K562 (cell line): ENCODE data around the gene CPNE1. TPM values are rescaled to one million over a fixed set of nuclear protein-coding genes. Genes with fewer than 3 reads are reported as not detected.

Experiments used
- ATAC-seq: fragments of 200-7000 bp; cut with Tn5 transposase; 3 replicates; pipeline ENCODE4 v1.9.1; 2020; ENCODE audit warnings: moderate library complexity
- BruUV-seq: library from RNA; stranded (reverse); fragments of 400-500 nt; replicated peaks from 2 replicates; lab custom pipeline; 2021; lab: Mats Ljungman, UMichigan
- CTCF ChIA-PET: fragments of 300-600 bp; formaldehyde crosslinking; extraction: SDS; loops from one replicate; lab custom pipeline; 2021; ENCODE audit warnings: low intra/inter-chr PET ratio; lab: Yijun Ruan, JAX
- POLR2A ChIA-PET: fragments of 300-600, 350-650 bp; sonication (Branson Sonifier 250); formaldehyde crosslinking; extraction: SDS; loops from one replicate; lab custom pipeline; 2021; ENCODE audit warnings: antibody characterized with exemption, inconsistent platforms; lab: Yijun Ruan, JAX
- DNase-seq, 4 experiments: peaks; one replicate each; pipeline versions ENCODE4 v3.0.0 to v3.0.0-alpha.2; 2011 to 2018; ENCODE audit warnings: low spot score in 3 of 4, mixed read lengths in 3 of 4; ENCODE audit errors: extremely low read depth in 1 of 4
- FAIRE-seq: peaks from 2 replicates; lab custom pipeline; 2011; peaks lifted over from hg19 to GRCh38; lab: Jason Lieb, UNC
- H2AFZ ChIP-seq: 2 replicates; pipeline ENCODE4 v1.6.0; 2011; ENCODE audit warnings: low read depth, low read length, control low read depth, inconsistent platforms
- H3K27ac ChIP-seq: fragments of 200-600 bp; 3 replicates; pipeline ENCODE4 v1.8.0; 2011; ENCODE audit warnings: low read depth, mild to moderate bottlenecking, control low read depth, inconsistent platforms, low read length, moderate library complexity, mixed read lengths; ENCODE audit errors: extremely low read depth
- H3K27me3 ChIP-seq, 2 experiments: fragments of 300-600 bp in 1 of 2; 2 replicates in 1 of 2; 3 replicates in 1 of 2; pipeline versions ENCODE4 v1.6.0 to v1.8.0; 2011; ENCODE audit warnings: inconsistent platforms in 2 of 2, low read length in 2 of 2, mild to moderate bottlenecking in 1 of 2, mixed read lengths in 1 of 2, moderate library complexity in 1 of 2; ENCODE audit not compliant: control insufficient read depth in 2 of 2, insufficient read depth in 2 of 2
- H3K36me3 ChIP-seq: fragments of 300-600 bp; 3 replicates; pipeline ENCODE4 v1.8.0; 2011; ENCODE audit warnings: mild to moderate bottlenecking, low read length, inconsistent platforms; ENCODE audit not compliant: control insufficient read depth, insufficient read depth
- H3K4me1 ChIP-seq, 2 experiments: fragments of 200-600 bp in 1 of 2; replicated peaks in 1 of 2; 2 replicates in 1 of 2; 3 replicates in 1 of 2; pipeline versions ENCODE4 v1.5.1 to v1.8.0; 2011; ENCODE audit warnings: inconsistent platforms in 2 of 2, low read length in 2 of 2, mild to moderate bottlenecking in 1 of 2, mixed read lengths in 1 of 2, moderate library complexity in 1 of 2; ENCODE audit not compliant: control insufficient read depth in 2 of 2, insufficient read depth in 2 of 2
- H3K4me2 ChIP-seq: 2 replicates; pipeline ENCODE4 v1.6.1; 2011; ENCODE audit warnings: low read length, control low read depth, inconsistent platforms, mixed read lengths; ENCODE audit not compliant: insufficient read depth
- H3K4me3 ChIP-seq: fragments of 200-600 bp; sonication (generic), shearing (Covaris generic); 2 replicates; pipeline ENCODE4 v1.5.1; 2016; ENCODE audit warnings: control low read depth, inconsistent platforms
- H3K79me2 ChIP-seq: fragments of 200-600 bp; 3 replicates; pipeline ENCODE4 v1.8.0; 2011; ENCODE audit warnings: low read length, inconsistent platforms; ENCODE audit not compliant: control insufficient read depth, insufficient read depth
- H3K9ac ChIP-seq, 2 experiments: 2 replicates each; pipeline versions ENCODE4 v1.6.0 to v1.6.1; 2011; ENCODE audit warnings: low read depth in 2 of 2, low read length in 2 of 2, control low read depth in 1 of 2, inconsistent platforms in 1 of 2, mild to moderate bottlenecking in 1 of 2, mixed read lengths in 1 of 2; ENCODE audit not compliant: insufficient read depth in 1 of 2
- H3K9me1 ChIP-seq: one replicate; pipeline ENCODE4 v1.6.0; 2011; ENCODE audit warnings: inconsistent platforms, mild to moderate bottlenecking, low read length, moderate library complexity; ENCODE audit not compliant: control insufficient read depth, insufficient read depth
- H3K9me3 ChIP-seq: replicated peaks from 2 replicates; pipeline ENCODE4 v1.5.1; 2011; ENCODE audit warnings: low read depth, low read length, inconsistent platforms; ENCODE audit not compliant: control insufficient read depth, insufficient read depth
- H4K20me1 ChIP-seq: replicated peaks from 2 replicates; pipeline ENCODE4 v1.6.1; 2011; ENCODE audit warnings: low read length, inconsistent platforms, mixed read lengths; ENCODE audit not compliant: control insufficient read depth, insufficient read depth
- ARHGAP35 ChIP-seq: fragments of 450-650 bp; IDR thresholded peaks from 2 replicates; pipeline ENCODE4 v1.6.1; 2018; ENCODE audit not compliant: partially characterized antibody
- ARID3A ChIP-seq: IDR thresholded peaks from 2 replicates; pipeline ENCODE4 v1.6.1; 2012; ENCODE audit warnings: low read depth, low read length, improper control_type of control experiment, borderline replicate concordance
- ARNT ChIP-seq, 2 experiments: fragments of 450-650 bp; IDR thresholded peaks; 2 replicates each; pipeline ENCODE4 v1.6.1; 2016; ENCODE audit warnings: mild to moderate bottlenecking in 1 of 2
- CEBPZ ChIP-seq: fragments of 150-350 bp; IDR thresholded peaks from 2 replicates; pipeline ENCODE4 v1.6.1; 2014; ENCODE audit warnings: low read depth, mild to moderate bottlenecking, low read length, borderline replicate concordance
- CTBP1 ChIP-seq: fragments of 450-650 bp; IDR thresholded peaks from 2 replicates; pipeline ENCODE4 v1.6.1; 2016; ENCODE audit warnings: borderline replicate concordance
- DDX20 ChIP-seq: fragments of 450-650 bp; IDR thresholded peaks from 2 replicates; pipeline ENCODE4 v1.6.1; 2016; ENCODE audit warnings: missing genetic modification characterization, low read depth, mild to moderate bottlenecking, missing compliant biosample characterization, moderate library complexity
- GTF2E2 ChIP-seq: fragments of 200-800 bp; sonication (Bioruptor generic); IDR thresholded peaks from 2 replicates; pipeline ENCODE4 v1.6.1; 2016; ENCODE audit warnings: missing genetic modification characterization, missing compliant biosample characterization
- HDGF ChIP-seq: fragments of 450-650 bp; IDR thresholded peaks from 2 replicates; pipeline ENCODE4 v1.6.1; 2016
- KLF10 ChIP-seq: fragments of 250-450 bp; sonication (Bioruptor Pico); IDR thresholded peaks from 2 replicates; pipeline ENCODE4 v1.6.1; 2021; ENCODE audit warnings: matching md5 sums
- PML ChIP-seq: IDR thresholded peaks from 2 replicates; pipeline ENCODE4 v1.6.1; 2012; ENCODE audit warnings: low read length, inconsistent platforms
- POLR2AphosphoS5 ChIP-seq: IDR thresholded peaks from 2 replicates; pipeline ENCODE4 v1.6.1; 2011; ENCODE audit warnings: mild to moderate bottlenecking, low read depth, low read length, moderate library complexity; ENCODE audit not compliant: control insufficient read depth, insufficient read depth
- POLR3A ChIP-seq: IDR thresholded peaks from 2 replicates; pipeline ENCODE4 v1.6.1; 2011; ENCODE audit warnings: borderline replicate concordance, mild to moderate bottlenecking, moderate library complexity; ENCODE audit not compliant: insufficient read length, insufficient read depth; ENCODE audit errors: extremely low read depth
- SAP30 ChIP-seq: fragments of 200-600 bp; sonication (generic); IDR thresholded peaks from 2 replicates; pipeline ENCODE4 v1.6.1; 2012; ENCODE audit warnings: borderline replicate concordance, low read depth, mild to moderate bottlenecking, moderate library complexity, low read length, control low read depth, inconsistent platforms; ENCODE audit not compliant: insufficient read depth, poor library complexity, severe bottlenecking
- STAT5A ChIP-seq: IDR thresholded peaks from 2 replicates; pipeline ENCODE4 v1.6.1; 2012; ENCODE audit warnings: low read length, inconsistent platforms, borderline replicate concordance
- ZNF174 ChIP-seq: fragments of 250-450 bp; sonication (Bioruptor Pico); IDR thresholded peaks from 2 replicates; pipeline ENCODE4 v1.4.0; 2020; ENCODE audit warnings: mild to moderate bottlenecking
- ZNF561 ChIP-seq: fragments of 450-650 bp; formaldehyde crosslinking; conservative IDR thresholded peaks from 2 replicates; pipeline ENCODE4 v1.4.0; 2020; ENCODE audit warnings: mild to moderate bottlenecking, moderate library complexity
- ZNF644 ChIP-seq: fragments of 200-800 bp; sonication (Bioruptor generic); IDR thresholded peaks from 2 replicates; pipeline ENCODE4 v1.6.1; 2016; ENCODE audit warnings: low read depth, missing genetic modification characterization, missing compliant biosample characterization
- WGBS: fragments of 100-300 bp; shearing (Covaris generic); methylation state at CpG from one replicate; pipeline ENCODE4 v1.1.6; 2016; ENCODE audit warnings: low coverage, mixed read lengths; ENCODE audit not compliant: insufficient coverage; ENCODE audit errors: missing lambda C conversion rate; 5-methylcytosine and 5-hydroxymethylcytosine counted together
- in situ Hi-C: fragments of 300-500 bp; cut with MboI; formaldehyde crosslinking; loops from 4 replicates; pipeline ENCODE4 v1.15.0; 2018; ENCODE audit warnings: inconsistent platforms, mixed read lengths
- intact Hi-C: fragments of 100-400 bp; cut with micrococcal nuclease; formaldehyde crosslinking; loops from 2 replicates; pipeline ENCODE4 v1.14.2; 2022
- polyA plus RNA-seq, 8 experiments: library from polyadenylated mRNA; depleted of rRNA in 4 of 8; stranded (reverse) in 5 of 8; unstranded in 3 of 8; fragments of >200 nt; fragmentation: Nextera tagmentation in 2 of 8; fragmentation: Illumina TruSeq in 1 of 8; extraction: Ambion mirVana in 2 of 8; extraction: Trizol in 1 of 8; gene quantifications; 2 replicates each; pipeline versions ENCODE4 v1.2.1 to v1.2.3, GENCODE V29; 2011 to 2014; ENCODE audit warnings: inconsistent platforms in 1 of 8, missing spikeins in 1 of 8
- total RNA-seq, 7 experiments: library from RNA; depleted of rRNA in 6 of 7; stranded (reverse); fragments of >200 nt in 6 of 7; fragmentation: Illumina TruSeq in 2 of 7; extraction: Trizol in 2 of 7; gene quantifications; 2 replicates each; pipeline versions ENCODE4 v1.2.1 to v1.2.3, GENCODE V29; 2011 to 2021; ENCODE audit warnings: low replicate concordance in 1 of 7

CPNE1 gene
- total and polyA plus RNA-seq, 9 of the 15 experiments (the other 6 are each of a cell fraction or from before 2014, with no cell fraction given) = 42.1 to 102 (median 56.0) TPM

DNA sequence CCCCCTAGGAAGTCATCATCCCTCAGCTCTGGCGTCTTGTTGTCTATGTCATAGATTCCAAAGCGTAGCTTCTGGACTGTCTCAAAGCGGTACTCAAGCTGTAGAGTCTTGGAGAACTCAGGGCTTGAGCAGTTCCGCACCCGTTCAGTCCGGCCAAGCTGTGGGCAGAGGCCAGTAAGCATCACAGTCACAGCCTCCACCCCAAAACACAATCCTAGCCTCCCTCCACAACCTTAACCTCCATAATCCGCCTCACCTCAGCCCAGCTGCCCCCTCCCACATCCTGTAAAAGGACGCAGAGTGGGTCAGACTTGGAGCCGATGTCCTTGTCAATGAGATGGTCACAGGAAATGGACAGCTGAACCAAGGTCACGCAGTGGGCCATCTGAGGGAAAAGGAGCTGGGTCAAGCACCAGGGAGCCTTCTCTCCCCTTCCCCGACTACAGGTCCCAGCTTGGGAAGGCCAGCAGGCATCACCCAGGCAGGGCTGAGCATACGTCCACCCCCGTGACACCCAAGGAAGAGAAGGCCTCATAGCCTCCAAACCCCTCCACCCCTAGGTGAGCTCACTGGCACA, 32.1 kb downstream of the CPNE1 start (continued):
- TF ChIP-seq SAP30 = no peak
- TF ChIP-seq POLR3A = no peak
- no peak for TF ChIP-seq ZNF174 (CRISPR knock-in tag)
- no peak for TF ChIP-seq ZNF644 (tag)

- Histone ChIP-seq H3K4me2 (no peak overlapping the region), H4K20me1 (no peaks in the 10 kb centered on the region), H3K4me1 (no peaks in the 10 kb centered on the region; a peak in 1 of 5 replicates), H3K79me2 (0 out of 3 replicates have a peak, but pooled peaks cover 4% of the 10 kb centered on the region), H3K9me1 (no peaks in the 10 kb centered on the region), H3K9ac (no peak overlapping the region), H2AFZ (no peak overlapping the region), H3K27ac (no peak overlapping the region), H3K9me3 (no peaks in the 10 kb centered on the region), H3K4me3 (no peak overlapping the region), H3K27me3 (no peaks in the 10 kb centered on the region), H3K36me3 (peaks cover 62% of the 10 kb centered on the region; the same call in 2 of the 3 replicates)
- ChIA-PET POLR2A (interaction anchor here (1.5 to 2.9 kb wide), 4 partner anchors 11 to 33 kb away, joined by 4 to 11 read pairs (median 8); partner anchors contain the start of genes CPNE1, RBM12 and SPAG4), CTCF (no interaction called here)
- no peak for FAIRE-seq
- no peak for DNase-seq
- 95% methylated on average over 4 of the region's 4 CpGs for WGBS
- intact Hi-C loops (no loop called here), in situ Hi-C loops (no loop called here)
- BruUV-seq = no TSS peak
- ATAC-seq = no peak
- no peak for TF ChIP-seq STAT5A
- no peak for TF ChIP-seq ZNF561 (CRISPR knock-in tag)
- TF ChIP-seq PML = no peak
- no peak for TF ChIP-seq DDX20 (tag)
- no peak for TF ChIP-seq ARID3A
- no peak for TF ChIP-seq CEBPZ
- TF ChIP-seq CTBP1 = no peak
- no peak for TF ChIP-seq ARHGAP35
- TF ChIP-seq KLF10 (CRISPR knock-in tag) = no peak
- no peak for TF ChIP-seq GTF2E2 (tag)
- TF ChIP-seq ARNT (IDR thresholded peaks at IDR 0.05) = no peak
- no peak for TF ChIP-seq HDGF
- TF ChIP-seq POLR2AphosphoS5 = no peak
These were observed 34.1 kb downstream of the CPNE1 start for GRCh38 chr20:35630636-35631035.
